Measurements from ENCODE around the gene KLHDC3.

DNA sequence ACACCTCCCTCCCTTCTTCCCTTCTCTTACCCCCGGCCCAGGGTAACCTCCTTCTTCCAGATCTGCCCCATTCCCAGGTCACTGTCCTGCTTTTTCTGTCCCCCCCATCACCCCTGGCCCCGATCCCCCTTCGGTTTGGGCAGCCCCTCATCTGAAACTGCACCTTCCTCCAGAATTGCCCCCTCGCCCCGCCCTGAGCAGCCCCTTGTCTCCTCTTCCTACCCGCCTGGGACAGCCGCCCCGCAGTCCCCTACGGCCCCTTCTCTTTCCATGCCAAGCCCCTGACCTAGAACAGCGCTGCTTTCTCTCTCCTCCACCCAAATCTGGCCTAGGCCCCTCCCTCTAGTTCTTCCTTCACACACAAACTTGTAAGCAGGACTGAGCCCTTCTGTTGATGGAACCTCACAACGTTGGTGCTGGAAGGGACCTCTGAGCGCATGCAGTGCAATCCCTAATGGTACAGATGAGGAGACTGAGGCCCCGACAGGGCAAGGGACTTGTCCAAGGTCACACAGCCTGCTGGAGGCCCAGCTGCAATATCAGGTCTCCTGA, 29.0 kb upstream of the KLHDC3 start:
- TF ChIP-seq, protein P1, sequence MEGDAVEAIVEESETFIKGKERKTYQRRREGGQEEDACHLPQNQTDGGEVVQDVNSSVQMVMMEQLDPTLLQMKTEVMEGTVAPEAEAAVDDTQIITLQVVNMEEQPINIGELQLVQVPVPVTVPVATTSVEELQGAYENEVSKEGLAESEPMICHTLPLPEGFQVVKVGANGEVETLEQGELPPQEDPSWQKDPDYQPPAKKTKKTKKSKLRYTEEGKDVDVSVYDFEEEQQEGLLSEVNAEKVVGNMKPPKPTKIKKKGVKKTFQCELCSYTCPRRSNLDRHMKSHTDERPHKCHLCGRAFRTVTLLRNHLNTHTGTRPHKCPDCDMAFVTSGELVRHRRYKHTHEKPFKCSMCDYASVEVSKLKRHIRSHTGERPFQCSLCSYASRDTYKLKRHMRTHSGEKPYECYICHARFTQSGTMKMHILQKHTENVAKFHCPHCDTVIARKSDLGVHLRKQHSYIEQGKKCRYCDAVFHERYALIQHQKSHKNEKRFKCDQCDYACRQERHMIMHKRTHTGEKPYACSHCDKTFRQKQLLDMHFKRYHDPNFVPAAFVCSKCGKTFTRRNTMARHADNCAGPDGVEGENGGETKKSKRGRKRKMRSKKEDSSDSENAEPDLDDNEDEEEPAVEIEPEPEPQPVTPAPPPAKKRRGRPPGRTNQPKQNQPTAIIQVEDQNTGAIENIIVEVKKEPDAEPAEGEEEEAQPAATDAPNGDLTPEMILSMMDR (IDR thresholded peaks at IDR 0.05) = no peak
- no peak for TF ChIP-seq POLR2A (IDR thresholded peaks at IDR 0.05)

All from vagina (tissue), 2 donors.